ENCODE data around the gene CCDC9B. TPM values are rescaled to one million over a fixed set of nuclear protein-coding genes. Genes with fewer than 3 reads are reported as not detected.

Gene CCDC9B
- total RNA-seq, 1 donor from 2014 or later, result 13.6 TPM

DNA sequence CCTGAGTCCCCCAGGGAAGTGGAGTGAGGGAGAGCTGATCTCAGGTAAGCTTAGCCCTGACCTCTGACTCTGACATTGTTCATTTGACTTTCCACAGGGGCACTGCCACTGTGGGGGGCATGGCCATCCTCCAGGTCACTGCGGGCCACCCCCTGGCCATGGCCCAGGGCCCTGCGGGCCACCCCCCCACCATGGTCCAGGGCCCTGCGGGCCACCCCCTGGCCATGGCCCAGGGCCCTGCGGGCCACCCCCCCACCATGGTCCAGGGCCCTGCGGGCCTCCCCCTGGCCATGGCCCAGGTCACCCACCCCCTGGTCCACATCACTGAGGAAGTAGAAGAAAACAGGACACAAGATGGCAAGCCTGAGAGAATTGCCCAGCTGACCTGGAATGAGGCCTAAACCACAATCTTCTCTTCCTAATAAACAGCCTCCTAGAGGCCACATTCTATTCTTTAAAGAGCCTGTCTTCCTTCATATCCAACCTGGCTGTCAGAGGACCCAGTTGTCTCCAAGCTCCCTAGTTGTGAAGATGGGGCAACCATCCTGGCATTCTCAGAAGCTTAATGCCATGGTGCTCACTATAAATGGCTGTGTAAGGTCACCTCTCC is 15.3 kb upstream of the CCDC9B start:
- peaks cover 24% of the 10 kb centered on the region for H3K27me3 ChIP-seq (ENCODE audit: control insufficient read depth, insufficient read depth, low read length)
- TF ChIP-seq CTCF (IDR thresholded peaks at IDR 0.05; ENCODE audit: insufficient read depth, low read length, poor library complexity, severe bottlenecking), result no peak
- DNase-seq (ENCODE audit: low read depth), result no peak
- H3K4me3 ChIP-seq (ENCODE audit: low read depth, low read length), result no peak overlapping the region
- H3K36me3 ChIP-seq (ENCODE audit: control insufficient read depth, insufficient read depth, low read length), result no peaks in the 10 kb centered on the region

DNA sequence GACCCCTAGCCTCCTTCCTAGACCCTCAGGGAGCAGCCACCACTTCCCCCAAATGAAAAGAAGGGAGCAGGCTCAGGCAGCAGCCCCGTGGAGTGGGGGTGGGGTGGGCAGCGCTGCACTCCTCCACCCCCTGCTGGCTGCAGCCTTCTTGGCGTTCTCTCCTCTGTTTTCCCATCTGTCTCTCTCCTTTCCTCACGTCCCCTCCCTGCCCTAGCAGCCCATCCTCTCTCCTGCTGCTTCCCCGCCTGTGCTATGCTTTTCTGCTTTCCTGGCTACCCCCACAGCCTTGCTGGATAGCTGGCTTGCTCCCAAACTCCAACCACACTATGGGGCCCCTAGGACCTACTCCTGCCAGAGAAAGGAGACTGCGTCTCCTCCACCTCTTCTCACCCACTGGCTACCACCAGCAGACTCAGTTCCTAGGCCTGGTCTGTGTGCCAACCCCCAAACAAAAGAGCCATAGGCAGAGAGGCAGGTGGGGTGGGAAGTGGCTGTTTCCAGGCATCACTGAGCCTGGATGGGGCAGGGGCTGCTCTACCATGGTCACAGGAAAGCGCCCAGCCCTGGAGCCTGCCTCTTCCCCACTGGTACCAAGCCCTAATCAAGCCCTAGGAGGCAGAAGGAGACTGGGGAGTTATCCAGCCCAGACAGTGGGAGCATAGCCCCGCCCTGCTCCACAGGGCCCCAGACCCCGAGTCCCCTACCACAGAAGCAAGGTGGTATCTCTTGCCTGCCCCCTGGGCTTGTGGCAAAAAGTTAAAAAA is 13.9 kb upstream of the CCDC9B start:
- no peaks in the 10 kb centered on the region for H3K36me3 ChIP-seq (ENCODE audit: control insufficient read depth, insufficient read depth, low read length)
- DNase-seq (ENCODE audit: low read depth), result no peak
- no peak overlapping the region for H3K4me3 ChIP-seq (ENCODE audit: low read depth, low read length)
- peak; percentile 74 for TF ChIP-seq CTCF (IDR thresholded peaks at IDR 0.05; ENCODE audit: insufficient read depth, low read length, poor library complexity, severe bottlenecking)
- H3K27me3 ChIP-seq (ENCODE audit: control insufficient read depth, insufficient read depth, low read length), result peaks cover 24% of the 10 kb centered on the region

GRCh38 chr15:40353697-40354096 is 13.0 kb upstream of the CCDC9B start:
- Histone ChIP-seq H3K4me3 (ENCODE audit: low read depth, low read length) (no peak overlapping the region), H3K36me3 (ENCODE audit: control insufficient read depth, insufficient read depth, low read length) (no peaks in the 10 kb centered on the region), H3K27me3 (ENCODE audit: control insufficient read depth, insufficient read depth, low read length) (peaks cover 18% of the 10 kb centered on the region)
- no peak for TF ChIP-seq CTCF (IDR thresholded peaks at IDR 0.05; ENCODE audit: insufficient read depth, low read length, poor library complexity, severe bottlenecking)
- no peak for DNase-seq (ENCODE audit: low read depth)

- no peak for TF ChIP-seq CTCF (IDR thresholded peaks at IDR 0.05; ENCODE audit: insufficient read depth, low read length, poor library complexity, severe bottlenecking)
- Histone ChIP-seq H3K27me3 (ENCODE audit: control insufficient read depth, insufficient read depth, low read length) (peaks cover 14% of the 10 kb centered on the region), H3K4me3 (ENCODE audit: low read depth, low read length) (no peak overlapping the region), H3K36me3 (ENCODE audit: control insufficient read depth, insufficient read depth, low read length) (no peaks in the 10 kb centered on the region)
- DNase-seq (ENCODE audit: low read depth), result no peak
These were observed 11.7 kb upstream of the CCDC9B start for GRCh38 chr15:40352281-40352901.

DNA sequence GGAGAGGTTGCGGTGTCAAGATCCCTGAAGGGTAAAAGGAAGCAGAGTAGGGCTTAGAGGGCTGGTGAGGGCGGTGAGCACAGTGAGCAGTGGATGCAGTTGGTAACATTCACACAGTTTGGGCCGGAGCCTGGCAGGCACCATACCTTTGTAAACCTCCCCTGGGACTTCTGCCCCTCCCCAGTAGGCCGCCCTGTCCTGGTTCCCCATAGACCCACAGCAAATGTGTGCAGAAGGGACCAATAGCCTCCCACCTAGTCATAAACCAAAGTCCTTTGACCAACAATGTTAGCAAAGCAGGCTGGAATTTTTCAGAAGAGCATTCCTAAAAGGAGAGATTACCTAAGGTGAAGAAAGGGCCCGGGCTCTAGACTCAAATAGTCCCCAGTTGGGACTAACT is 8.4 kb upstream of the CCDC9B start:
- Histone ChIP-seq H3K4me3 (ENCODE audit: low read depth, low read length) (no peak overlapping the region), H3K36me3 (ENCODE audit: control insufficient read depth, insufficient read depth, low read length) (no peaks in the 10 kb centered on the region), H3K27me3 (ENCODE audit: control insufficient read depth, insufficient read depth, low read length) (peaks cover 11% of the 10 kb centered on the region)
- no peak for TF ChIP-seq CTCF (IDR thresholded peaks at IDR 0.05; ENCODE audit: insufficient read depth, low read length, poor library complexity, severe bottlenecking)
- DNase-seq (ENCODE audit: low read depth), result no peak

All from kidney epithelial cell (primary cell).